ENCODE measurements around the gene KIAA1671. TPM values are rescaled to one million over a fixed set of nuclear protein-coding genes. Genes with fewer than 3 reads are reported as not detected.
A peak's percentile ranks its signal among the peaks of the same experiment; 100 is the strongest.
"Not testable (repeated sequence)": the region's sequence is repeated elsewhere in the genome, so short reads cannot be mapped to it uniquely, and the experiment has no call there.

The KIAA1671 gene
- total RNA-seq: 19.0 TPM
- polyA plus RNA-seq: 13.0 TPM

DNA sequence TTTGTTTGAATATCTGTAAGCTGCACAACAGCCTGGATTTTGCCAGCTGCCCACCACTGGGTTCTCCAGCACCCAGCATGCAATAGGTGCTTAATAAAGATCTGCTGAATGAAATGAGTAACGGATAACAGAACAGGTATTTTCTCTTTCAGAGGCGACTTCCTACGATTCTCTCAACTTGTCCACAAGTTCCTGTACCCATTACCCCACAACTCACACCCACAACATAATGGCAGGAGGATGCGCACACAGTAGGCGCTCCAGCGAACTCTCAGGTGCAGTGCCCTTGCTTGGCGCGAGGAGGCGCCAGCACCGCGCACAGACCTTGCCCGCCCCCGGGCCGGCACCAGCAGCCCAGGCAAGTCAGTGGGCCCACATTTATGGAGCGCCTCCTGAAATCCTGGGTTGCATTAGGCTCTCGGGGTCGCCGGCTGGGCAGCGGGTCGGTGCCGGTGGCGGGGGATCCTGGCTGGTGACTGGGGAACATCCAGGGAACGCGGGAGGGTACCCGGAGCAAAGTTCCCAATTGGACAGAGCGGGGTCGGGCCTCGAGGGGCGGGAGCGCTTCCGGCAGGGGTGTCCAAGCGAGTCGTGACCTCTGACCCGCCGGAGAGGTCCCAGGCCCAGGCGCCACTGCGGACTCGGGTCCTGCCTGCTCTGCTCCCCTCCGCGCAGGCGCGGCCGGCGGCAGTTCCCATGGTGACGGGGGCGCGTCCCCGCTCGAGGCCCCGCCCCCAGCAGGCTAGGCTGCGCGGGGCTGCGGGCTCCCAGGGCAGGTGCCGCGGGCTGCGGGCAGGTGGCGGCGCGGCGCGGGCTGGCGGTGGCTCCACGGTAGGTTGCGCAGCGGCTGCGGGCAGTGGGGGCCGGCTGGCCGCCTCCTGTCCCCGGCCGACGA is at the start of gene KIAA1671:
Gene KIAA1671 (plus strand): TSS at position 775 of the 895 bp plus-strand sequence. CDS start 75,284 bp downstream, outside the sequence.
- Histone ChIP-seq H3K36me3 (ENCODE audit: insufficient read depth) (no peaks in the 10 kb centered on the region), H3K4me1 (ENCODE audit: insufficient read depth) (no peaks in the 10 kb centered on the region), H3K27ac (ENCODE audit: low read depth) (peak within 1 kb of the TSS; percentile 38), H3K4me3 (ENCODE audit: low read depth, low read length) (peak within 1 kb of the TSS; percentile 66)
- 1% methylated on average over 71 of the region's 71 CpGs for WGBS
- DNase-seq (ENCODE audit: extremely low spot score): no peak

- Histone ChIP-seq H3K36me3 (ENCODE audit: insufficient read depth) (no peaks in the 10 kb centered on the region), H3K27ac (ENCODE audit: low read depth) (no peak overlapping the region), H3K4me3 (ENCODE audit: low read depth, low read length) (no peak overlapping the region), H3K4me1 (ENCODE audit: insufficient read depth) (no peaks in the 10 kb centered on the region)
- DNase-seq (ENCODE audit: extremely low spot score): no peak
- WGBS: 94% methylated on average over 1 of the region's 1 CpG
These were observed 46.6 kb upstream of the KIAA1671 start for GRCh38 chr22:24905909-24906308.

GRCh38 chr22:24907101-24907500 is 45.4 kb upstream of the KIAA1671 start:
- over 99% methylated on average over 3 of the region's 3 CpGs for WGBS
- not testable (repeated sequence) for DNase-seq (ENCODE audit: extremely low spot score); H3K4me3 ChIP-seq (ENCODE audit: low read depth, low read length)

GRCh38 chr22:24920029-24920428 is 32.5 kb upstream of the KIAA1671 start:
- Histone ChIP-seq H3K36me3 (ENCODE audit: insufficient read depth) (no peaks in the 10 kb centered on the region), H3K27ac (ENCODE audit: low read depth) (no peak overlapping the region), H3K4me1 (ENCODE audit: insufficient read depth) (no peaks in the 10 kb centered on the region), H3K4me3 (ENCODE audit: low read depth, low read length) (no peak overlapping the region)
- 91% methylated on average over 4 of the region's 4 CpGs for WGBS
- no peak for DNase-seq (ENCODE audit: extremely low spot score)

More at GRCh38 chr22:24907101-24907500, 45.4 kb upstream of the KIAA1671 start:
- H3K27ac ChIP-seq (ENCODE audit: low read depth); H3K4me1 ChIP-seq (ENCODE audit: insufficient read depth); H3K36me3 ChIP-seq (ENCODE audit: insufficient read depth): not testable (repeated sequence)

- Histone ChIP-seq H3K4me1 (ENCODE audit: insufficient read depth) (no peaks in the 10 kb centered on the region), H3K36me3 (ENCODE audit: insufficient read depth) (no peaks in the 10 kb centered on the region), H3K4me3 (ENCODE audit: low read depth, low read length) (no peak overlapping the region), H3K27ac (ENCODE audit: low read depth) (no peak overlapping the region)
- DNase-seq (ENCODE audit: extremely low spot score): no peak
- WGBS: 49% methylated on average over 17 of the region's 17 CpGs
These were observed 26.7 kb upstream of the KIAA1671 start for GRCh38 chr22:24925586-24926427.

- DNase-seq (ENCODE audit: extremely low spot score): no peak
- no peak overlapping the region for H3K4me3 ChIP-seq (ENCODE audit: low read depth, low read length)
- no peaks in the 10 kb centered on the region for H3K36me3 ChIP-seq (ENCODE audit: insufficient read depth)
- H3K4me1 ChIP-seq (ENCODE audit: insufficient read depth): no peaks in the 10 kb centered on the region
- 59% methylated on average over 3 of the region's 3 CpGs for WGBS
- no peak overlapping the region for H3K27ac ChIP-seq (ENCODE audit: low read depth)
These were observed 26.1 kb upstream of the KIAA1671 start for GRCh38 chr22:24926428-24926725.

GRCh38 chr22:24926849-24927579 is 25.5 kb upstream of the KIAA1671 start:
- no peak for DNase-seq (ENCODE audit: extremely low spot score)
- Histone ChIP-seq H3K4me3 (ENCODE audit: low read depth, low read length) (no peak overlapping the region), H3K36me3 (ENCODE audit: insufficient read depth) (no peaks in the 10 kb centered on the region), H3K27ac (ENCODE audit: low read depth) (no peak overlapping the region), H3K4me1 (ENCODE audit: insufficient read depth) (no peaks in the 10 kb centered on the region)
- WGBS: 79% methylated on average over 1 of the region's 1 CpG

GRCh38 chr22:24928322-24928721 is 24.2 kb upstream of the KIAA1671 start:
- no peaks in the 10 kb centered on the region for H3K4me1 ChIP-seq (ENCODE audit: insufficient read depth)
- no peak for DNase-seq (ENCODE audit: extremely low spot score)
- 87% methylated on average over 7 of the region's 7 CpGs for WGBS
- H3K36me3 ChIP-seq (ENCODE audit: insufficient read depth): no peaks in the 10 kb centered on the region
- no peak overlapping the region for H3K4me3 ChIP-seq (ENCODE audit: low read depth, low read length)
- no peak overlapping the region for H3K27ac ChIP-seq (ENCODE audit: low read depth)

GRCh38 chr22:24930678-24931077 is 21.8 kb upstream of the KIAA1671 start:
- no peak overlapping the region for H3K27ac ChIP-seq (ENCODE audit: low read depth)
- whole genome bisulfite sequencing: 75% methylated on average over 3 of the region's 3 CpGs

GRCh38 chr22:24935771-24936483 is 16.6 kb upstream of the KIAA1671 start:
- Histone ChIP-seq H3K36me3 (ENCODE audit: insufficient read depth) (no peaks in the 10 kb centered on the region), H3K4me1 (ENCODE audit: insufficient read depth) (no peaks in the 10 kb centered on the region), H3K27ac (ENCODE audit: low read depth) (no peak overlapping the region), H3K4me3 (ENCODE audit: low read depth, low read length) (no peak overlapping the region)
- no peak for DNase-seq (ENCODE audit: extremely low spot score)

More at GRCh38 chr22:24930678-24931077, 21.8 kb upstream of the KIAA1671 start:
- H3K4me3 ChIP-seq (ENCODE audit: low read depth, low read length): no peak overlapping the region
- H3K36me3 ChIP-seq (ENCODE audit: insufficient read depth): no peaks in the 10 kb centered on the region
- no peaks in the 10 kb centered on the region for H3K4me1 ChIP-seq (ENCODE audit: insufficient read depth)
- DNase-seq (ENCODE audit: extremely low spot score): no peak

DNA sequence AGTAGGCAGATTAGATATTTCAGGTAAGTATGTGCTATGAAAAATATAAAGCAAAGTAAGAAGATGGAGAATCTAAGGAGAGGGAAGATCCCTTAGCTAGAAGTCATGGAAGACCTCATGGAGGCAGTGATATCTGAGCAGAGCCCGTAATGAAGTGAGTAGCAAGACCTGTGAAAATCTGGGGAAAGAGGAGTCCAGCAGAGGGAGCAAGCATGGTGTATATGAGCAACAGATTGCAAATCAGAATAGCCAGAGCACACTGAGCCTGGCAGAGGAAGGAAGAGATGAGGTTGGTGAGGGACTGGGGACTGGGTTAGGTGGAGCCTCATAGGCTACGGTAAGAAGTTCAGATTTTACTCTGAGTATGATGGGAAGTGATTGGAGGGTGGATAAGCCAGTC is 15.4 kb upstream of the KIAA1671 start:
- DNase-seq (ENCODE audit: extremely low spot score): no peak
- Histone ChIP-seq H3K36me3 (ENCODE audit: insufficient read depth) (no peaks in the 10 kb centered on the region), H3K27ac (ENCODE audit: low read depth) (no peak overlapping the region), H3K4me1 (ENCODE audit: insufficient read depth) (no peaks in the 10 kb centered on the region), H3K4me3 (ENCODE audit: low read depth, low read length) (no peak overlapping the region)
- 46% methylated on average over 2 of the region's 2 CpGs for WGBS

- H3K4me1 ChIP-seq (ENCODE audit: insufficient read depth): no peaks in the 10 kb centered on the region
- DNase-seq (ENCODE audit: extremely low spot score): no peak
- no peak overlapping the region for H3K4me3 ChIP-seq (ENCODE audit: low read depth, low read length)
- no peak overlapping the region for H3K27ac ChIP-seq (ENCODE audit: low read depth)
- 15% methylated on average over 11 of the region's 11 CpGs for WGBS
- no peaks in the 10 kb centered on the region for H3K36me3 ChIP-seq (ENCODE audit: insufficient read depth)
These were observed 13.7 kb upstream of the KIAA1671 start for GRCh38 chr22:24938741-24939341.

- Histone ChIP-seq H3K4me3 (ENCODE audit: low read depth, low read length) (no peak overlapping the region), H3K27ac (ENCODE audit: low read depth) (no peak overlapping the region), H3K36me3 (ENCODE audit: insufficient read depth) (no peaks in the 10 kb centered on the region), H3K4me1 (ENCODE audit: insufficient read depth) (no peaks in the 10 kb centered on the region)
- DNase-seq (ENCODE audit: extremely low spot score): no peak
- WGBS: 94% methylated on average over 3 of the region's 3 CpGs
These were observed 10.2 kb upstream of the KIAA1671 start for GRCh38 chr22:24942301-24942700.
